ENCODE data around the gene NSF.

DNA sequence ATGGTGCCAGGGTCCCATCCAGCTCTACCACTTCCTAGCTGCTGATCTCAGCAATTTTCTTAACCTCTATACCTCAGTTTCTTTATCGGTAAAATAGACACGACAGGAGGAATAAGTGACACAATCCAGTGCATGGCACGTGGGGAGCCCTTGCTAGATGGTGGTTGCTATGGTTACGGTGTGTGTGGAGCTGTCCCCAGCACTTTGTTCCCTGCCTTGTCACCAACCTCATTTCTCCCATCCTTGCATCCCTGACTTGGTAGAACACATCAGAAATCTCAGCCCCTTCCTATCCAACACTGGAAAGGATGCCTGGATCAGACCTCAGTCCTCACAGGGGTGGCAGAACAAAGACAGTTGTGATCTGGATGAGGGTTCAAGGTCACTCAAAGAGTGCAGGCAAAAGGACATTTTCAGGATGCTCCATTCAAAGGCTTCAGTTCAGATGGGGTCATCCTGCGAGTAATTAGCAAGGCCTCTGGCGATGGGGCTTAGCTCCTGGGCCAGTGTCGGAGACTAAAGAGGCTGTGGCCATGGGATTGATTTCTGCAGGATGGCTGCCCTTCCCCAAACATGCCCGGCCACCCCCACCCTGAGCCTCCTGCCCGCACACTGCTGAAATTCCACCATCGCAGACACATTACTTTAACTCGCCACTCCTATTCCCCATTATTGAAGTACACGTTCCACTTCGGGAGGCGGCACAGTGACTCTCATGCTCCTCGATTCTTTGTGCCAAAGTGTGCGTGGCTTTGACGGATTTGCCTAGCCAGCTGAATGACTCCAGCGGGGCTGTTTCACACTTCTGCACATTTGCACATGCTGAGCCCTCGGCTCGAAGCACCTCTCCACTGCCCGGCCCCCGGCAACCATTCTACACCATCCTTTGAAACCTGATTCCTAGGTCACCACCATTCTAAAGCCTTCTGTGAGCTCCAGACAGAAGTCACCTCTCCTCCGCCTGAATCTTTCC, 187.8 kb downstream of the NSF start:
- TF ChIP-seq POLR2A (IDR thresholded peaks at IDR 0.05; ENCODE audit: low read length): no peak
- TF ChIP-seq, protein P1, sequence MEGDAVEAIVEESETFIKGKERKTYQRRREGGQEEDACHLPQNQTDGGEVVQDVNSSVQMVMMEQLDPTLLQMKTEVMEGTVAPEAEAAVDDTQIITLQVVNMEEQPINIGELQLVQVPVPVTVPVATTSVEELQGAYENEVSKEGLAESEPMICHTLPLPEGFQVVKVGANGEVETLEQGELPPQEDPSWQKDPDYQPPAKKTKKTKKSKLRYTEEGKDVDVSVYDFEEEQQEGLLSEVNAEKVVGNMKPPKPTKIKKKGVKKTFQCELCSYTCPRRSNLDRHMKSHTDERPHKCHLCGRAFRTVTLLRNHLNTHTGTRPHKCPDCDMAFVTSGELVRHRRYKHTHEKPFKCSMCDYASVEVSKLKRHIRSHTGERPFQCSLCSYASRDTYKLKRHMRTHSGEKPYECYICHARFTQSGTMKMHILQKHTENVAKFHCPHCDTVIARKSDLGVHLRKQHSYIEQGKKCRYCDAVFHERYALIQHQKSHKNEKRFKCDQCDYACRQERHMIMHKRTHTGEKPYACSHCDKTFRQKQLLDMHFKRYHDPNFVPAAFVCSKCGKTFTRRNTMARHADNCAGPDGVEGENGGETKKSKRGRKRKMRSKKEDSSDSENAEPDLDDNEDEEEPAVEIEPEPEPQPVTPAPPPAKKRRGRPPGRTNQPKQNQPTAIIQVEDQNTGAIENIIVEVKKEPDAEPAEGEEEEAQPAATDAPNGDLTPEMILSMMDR (IDR thresholded peaks at IDR 0.05): no peak
- peak; percentile 93 for TF ChIP-seq MAFK (IDR thresholded peaks at IDR 0.05; ENCODE audit: partially characterized antibody)
- no peak for TF ChIP-seq JUN (IDR thresholded peaks at IDR 0.05)
- TF ChIP-seq GATA3 (IDR thresholded peaks at IDR 0.05; ENCODE audit: borderline replicate concordance): no peak
- TF ChIP-seq CEBPB (IDR thresholded peaks at IDR 0.05): no peak
- no peak for TF ChIP-seq SMC3 (IDR thresholded peaks at IDR 0.05)
- TF ChIP-seq REST (IDR thresholded peaks at IDR 0.05): no peak; the same call in 1 of the 2 replicates
- no peak for TF ChIP-seq RFX5 (IDR thresholded peaks at IDR 0.05)
- TF ChIP-seq RAD21 (conservative IDR thresholded peaks at IDR 0.05 in 1 of 2, IDR thresholded peaks at IDR 0.05 in 1 of 2): no peak
- TF ChIP-seq, protein P2, sequence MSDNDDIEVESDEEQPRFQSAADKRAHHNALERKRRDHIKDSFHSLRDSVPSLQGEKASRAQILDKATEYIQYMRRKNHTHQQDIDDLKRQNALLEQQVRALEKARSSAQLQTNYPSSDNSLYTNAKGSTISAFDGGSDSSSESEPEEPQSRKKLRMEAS (IDR thresholded peaks at IDR 0.05): no peak
- no peak for TF ChIP-seq EP300 (IDR thresholded peaks at IDR 0.05)
- TF ChIP-seq EHMT2 (IDR thresholded peaks at IDR 0.05; ENCODE audit: low read depth): no peak
